ENCODE data around the gene LILRB4.
A peak's percentile ranks its signal among the peaks of the same experiment; 100 is the strongest.
"Not testable (repeated sequence)": the region's sequence is repeated elsewhere in the genome, so short reads cannot be mapped to it uniquely, and the experiment has no call there.

The LILRB4 gene

DNA sequence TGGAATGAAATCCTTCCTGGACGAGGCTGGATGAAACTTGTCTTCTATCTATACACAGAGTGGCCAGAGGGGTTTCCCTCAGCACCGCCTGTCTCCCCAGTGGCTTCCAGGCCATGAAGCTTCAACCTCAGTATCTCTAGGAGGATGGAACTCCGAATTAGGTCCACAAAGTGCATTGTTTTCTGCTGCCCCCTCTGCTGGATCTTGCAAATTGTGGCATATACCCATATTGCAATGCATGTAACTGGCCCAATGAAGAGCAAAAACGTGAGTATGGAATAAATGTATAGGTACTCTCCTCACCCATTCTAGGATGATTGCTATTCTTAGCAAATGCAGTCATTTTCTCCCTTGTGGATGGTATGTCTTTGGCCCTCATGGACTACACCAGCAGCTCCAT is 14.7 kb upstream of the LILRB4 start:
- DNase-seq (ENCODE audit: low spot score): no peak
- FAIRE-seq: no peak

GRCh38 chr19:54650108-54650655 is 12.6 kb upstream of the LILRB4 start:
- no peak for DNase-seq (ENCODE audit: low spot score)
- FAIRE-seq: no peak

DNA sequence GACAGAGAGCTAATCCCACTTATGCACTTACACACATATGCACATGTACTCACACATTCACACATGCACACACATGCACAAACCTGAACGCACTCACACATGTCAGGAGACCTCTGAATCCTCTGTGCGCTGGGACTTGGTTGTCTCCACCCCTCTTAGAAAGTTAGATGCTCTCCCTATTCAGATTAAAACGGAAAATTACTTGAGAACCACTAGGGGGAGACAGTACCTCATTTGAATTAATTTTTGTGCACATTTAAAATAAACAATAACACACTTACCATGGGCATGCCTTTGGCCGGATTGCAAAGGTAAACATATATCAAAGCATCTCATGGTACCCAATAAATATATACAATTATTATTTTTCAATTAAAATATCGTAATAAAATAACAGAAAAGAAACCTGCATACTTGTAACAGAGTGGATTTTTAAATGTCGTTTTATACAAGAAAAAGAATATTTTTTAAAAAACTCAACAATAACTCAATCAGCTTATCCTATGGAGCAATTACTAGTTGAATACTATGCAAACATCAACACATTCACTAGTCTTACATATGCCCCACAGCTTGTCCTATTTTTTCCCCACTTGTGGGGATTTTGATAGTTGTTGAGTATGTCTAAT is 9.5 kb upstream of the LILRB4 start:
- DNase-seq (ENCODE audit: low spot score): peak; percentile 13
- FAIRE-seq: no peak

DNA sequence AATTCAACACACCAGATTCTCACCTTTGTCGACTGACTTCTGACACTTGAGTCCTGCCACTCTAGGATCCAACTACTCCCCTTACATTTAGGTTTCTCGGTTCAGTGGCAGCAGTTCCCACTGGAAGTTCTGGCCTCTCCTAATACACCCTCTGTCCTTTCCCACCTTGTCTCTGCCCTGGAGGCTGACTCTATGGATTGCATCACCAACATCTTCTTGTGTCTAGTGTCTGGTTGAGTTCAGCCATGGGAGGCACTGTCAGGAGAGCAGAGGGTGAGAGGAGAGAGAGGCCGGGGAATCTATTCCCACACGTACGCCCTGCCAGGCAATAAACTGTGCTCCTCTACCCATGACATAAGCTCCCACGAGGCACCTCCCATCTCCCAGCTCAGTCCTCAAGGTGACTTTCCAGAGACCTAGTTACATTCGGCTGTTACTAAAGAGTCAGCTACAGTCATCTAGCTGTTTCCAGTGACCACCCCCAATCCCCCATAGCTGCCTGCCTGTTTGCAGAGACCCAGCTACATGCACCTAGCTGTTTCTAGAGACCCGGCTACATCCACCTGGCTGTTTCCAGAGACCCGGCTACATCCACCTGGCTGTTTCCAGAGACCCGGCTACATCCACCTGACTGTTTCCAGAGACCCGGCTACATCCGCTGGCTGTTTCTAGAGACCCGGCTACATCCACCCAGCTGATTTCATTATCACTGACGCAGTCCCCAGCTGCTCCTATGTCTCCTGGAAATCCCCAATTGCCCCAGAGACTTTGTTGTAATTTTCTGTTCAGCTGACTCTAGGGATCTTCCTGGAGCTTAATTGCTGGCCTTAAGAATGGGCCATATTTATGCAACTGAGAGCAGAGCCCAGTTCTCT is 8.1 kb upstream of the LILRB4 start:
- FAIRE-seq (no peak), DNase-seq (ENCODE audit: low spot score) (no peak)

DNA sequence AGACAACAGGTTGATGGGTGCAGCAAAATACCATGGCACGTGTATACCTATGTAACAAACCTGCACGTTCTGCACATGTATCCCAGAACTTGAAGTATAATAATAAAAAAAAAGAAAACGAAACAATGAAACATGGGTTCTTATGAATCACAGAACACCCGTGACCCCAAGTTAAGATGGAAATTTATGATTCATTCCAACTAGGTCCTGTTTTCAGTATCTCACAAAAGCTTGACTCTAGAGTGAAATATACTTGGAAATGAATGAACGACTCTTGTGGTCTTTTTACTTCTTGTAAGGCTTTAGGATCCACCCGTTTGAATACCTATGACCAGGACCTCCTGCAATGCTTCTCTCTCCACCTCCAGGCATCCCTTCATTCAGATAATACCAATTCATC is 3.5 kb upstream of the LILRB4 start:
- DNase-seq (ENCODE audit: low spot score): no peak
- FAIRE-seq: no peak

DNA sequence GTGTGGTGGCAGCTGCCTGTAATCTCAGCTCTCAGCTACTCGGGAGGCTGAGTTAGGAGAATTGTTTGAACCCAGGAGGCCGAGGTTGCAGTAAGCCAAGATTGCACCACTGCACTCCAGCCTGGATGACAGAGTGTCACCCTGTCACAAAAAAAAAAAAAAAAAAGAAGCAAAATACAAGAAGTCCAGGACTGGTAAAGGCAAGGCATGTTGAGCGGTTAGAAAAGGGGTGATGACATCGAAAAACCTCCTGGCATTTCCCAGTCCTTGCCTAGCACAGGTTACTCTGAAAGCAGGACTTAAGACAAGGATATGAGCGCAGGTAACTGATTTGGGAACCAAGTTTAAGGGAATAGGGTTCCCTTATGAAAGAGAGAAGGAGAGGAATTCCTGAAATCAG is 2.5 kb upstream of the LILRB4 start:
- FAIRE-seq: no peak

DNA sequence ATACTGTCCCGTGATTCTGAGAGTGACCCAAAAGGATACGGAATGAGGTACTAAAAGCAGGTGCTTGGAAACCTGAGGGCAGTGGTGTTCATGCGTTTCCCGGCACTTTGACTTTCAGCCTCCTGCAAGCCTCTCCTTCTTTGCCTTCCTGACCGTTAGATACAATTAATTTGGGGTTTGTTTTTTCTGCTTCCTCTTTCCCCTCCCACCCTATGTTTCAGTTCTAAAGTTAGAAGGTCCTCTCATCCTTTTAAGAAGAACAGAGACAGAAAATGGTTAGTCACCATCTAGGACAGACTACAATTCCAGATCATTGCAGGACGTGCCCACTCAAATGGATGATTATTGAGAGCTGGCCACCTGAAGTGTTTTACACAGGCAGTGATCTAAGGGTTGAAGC is 1.8 kb upstream of the LILRB4 start:
- FAIRE-seq (no peak), DNase-seq (ENCODE audit: low spot score) (no peak)

More for the DNA sequence above, 2.5 kb upstream of the LILRB4 start:
- no peak for DNase-seq (ENCODE audit: low spot score)

- FAIRE-seq (no peak), DNase-seq (ENCODE audit: low spot score) (no peak)
These were observed 821 bp upstream of the LILRB4 start for GRCh38 chr19:54661846-54662481.

GRCh38 chr19:54665530-54665929 is 2.7 kb downstream of the LILRB4 start:
- no peak for DNase-seq (ENCODE audit: low spot score)
- FAIRE-seq: no peak

- no peak for FAIRE-seq
- no peak for DNase-seq (ENCODE audit: low spot score)
These were observed 4.4 kb downstream of the LILRB4 start for GRCh38 chr19:54667217-54667616.

DNA sequence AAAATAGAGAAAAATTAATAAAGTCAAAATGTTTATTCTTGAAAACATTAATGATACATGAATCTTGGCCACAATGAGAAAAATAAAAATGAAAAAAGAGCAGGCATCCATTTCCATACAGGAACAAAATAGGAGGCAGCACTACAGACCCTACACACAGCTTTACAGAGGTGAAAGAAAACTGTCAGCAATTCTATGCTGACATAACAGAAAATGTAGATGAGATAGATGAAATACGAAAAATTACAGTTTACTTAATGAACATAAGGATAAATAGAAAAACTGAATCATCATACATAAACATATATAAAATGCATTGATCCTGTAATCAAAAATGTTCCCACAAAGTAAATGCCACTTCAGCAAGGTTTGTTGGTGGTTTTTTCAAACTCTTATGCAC is 5.6 kb downstream of the LILRB4 start:
- no peak for DNase-seq (ENCODE audit: low spot score)
- FAIRE-seq: no peak

- DNase-seq (ENCODE audit: low spot score): no peak
- no peak for FAIRE-seq
These were observed 8.0 kb downstream of the LILRB4 start for GRCh38 chr19:54670576-54671357.

DNA sequence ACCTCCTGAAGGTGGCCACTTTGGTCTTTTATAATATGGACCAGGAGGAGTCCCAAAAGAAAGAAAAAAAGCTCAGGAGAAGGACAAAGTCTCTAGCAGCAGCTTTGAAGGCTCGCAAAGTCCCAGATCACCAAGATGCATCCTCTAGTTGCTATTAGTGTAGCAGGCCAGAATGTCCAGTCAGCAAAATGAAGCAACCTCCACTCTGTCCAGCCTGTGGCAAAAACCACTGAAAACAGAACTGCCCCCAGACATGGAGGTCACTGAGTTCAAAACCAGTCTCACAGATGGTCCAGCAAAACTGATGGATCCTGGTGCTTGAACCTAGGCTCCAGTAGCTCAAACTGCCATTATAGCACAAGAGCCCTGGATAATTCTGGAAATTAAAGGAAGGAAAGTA is 10.4 kb downstream of the LILRB4 start:
- DNase-seq (ENCODE audit: low spot score) (no peak), FAIRE-seq (no peak)

GRCh38 chr19:54674021-54674617 is 11.3 kb downstream of the LILRB4 start:
- DNase-seq (ENCODE audit: low spot score): no peak
- FAIRE-seq: no peak

DNA sequence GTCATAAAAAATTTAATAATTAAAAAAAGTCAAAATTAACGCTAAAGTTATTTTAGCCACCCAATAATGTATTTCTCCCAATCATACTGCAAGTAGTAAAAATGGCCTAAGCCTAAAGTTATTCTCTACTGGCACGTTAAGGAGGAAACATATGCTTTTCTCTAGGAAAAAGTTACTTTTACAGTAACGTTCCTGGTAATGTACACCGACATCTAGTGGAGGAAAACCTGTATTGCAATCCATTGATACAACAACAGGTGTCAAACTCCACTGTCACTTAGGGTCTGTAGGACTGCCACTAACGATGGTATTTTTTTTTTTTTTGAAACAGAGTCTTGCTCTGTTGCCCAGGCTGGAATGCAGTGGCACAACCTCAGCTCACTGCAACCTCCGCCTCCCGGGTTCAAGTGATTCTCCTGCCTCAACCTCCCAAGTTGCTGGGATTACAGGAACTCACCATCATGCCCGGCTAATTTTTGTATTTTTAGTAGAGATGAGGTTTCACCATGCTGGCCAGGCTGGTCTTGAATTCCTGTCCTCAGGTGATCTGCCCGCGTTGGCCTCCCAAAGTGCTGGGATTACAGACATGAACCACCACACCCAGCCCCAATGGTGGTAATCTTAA is 13.5 kb downstream of the LILRB4 start:
- FAIRE-seq: not testable (repeated sequence)
- peak; percentile 21 for DNase-seq (ENCODE audit: low spot score)

DNA sequence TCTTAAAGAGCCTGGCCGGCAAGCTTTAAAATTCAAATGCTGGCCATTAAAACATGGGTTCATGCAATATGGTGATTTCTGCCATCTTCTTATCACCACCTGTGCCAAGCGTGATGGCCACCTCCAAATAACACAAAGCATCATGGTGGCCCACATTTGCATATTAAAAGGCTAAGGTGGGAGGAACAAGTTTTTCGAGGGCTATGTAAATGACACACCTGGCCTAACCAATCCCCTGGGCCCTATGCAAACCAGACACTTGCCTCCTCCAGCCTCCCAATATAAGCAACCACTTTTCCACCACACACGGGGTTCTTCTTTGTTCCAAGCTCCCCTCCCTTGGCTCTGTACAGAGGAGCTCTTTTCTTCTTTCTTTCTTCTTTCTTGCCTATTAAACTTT is 14.4 kb downstream of the LILRB4 start:
- DNase-seq (ENCODE audit: low spot score) (no peak), FAIRE-seq (no peak)

DNA sequence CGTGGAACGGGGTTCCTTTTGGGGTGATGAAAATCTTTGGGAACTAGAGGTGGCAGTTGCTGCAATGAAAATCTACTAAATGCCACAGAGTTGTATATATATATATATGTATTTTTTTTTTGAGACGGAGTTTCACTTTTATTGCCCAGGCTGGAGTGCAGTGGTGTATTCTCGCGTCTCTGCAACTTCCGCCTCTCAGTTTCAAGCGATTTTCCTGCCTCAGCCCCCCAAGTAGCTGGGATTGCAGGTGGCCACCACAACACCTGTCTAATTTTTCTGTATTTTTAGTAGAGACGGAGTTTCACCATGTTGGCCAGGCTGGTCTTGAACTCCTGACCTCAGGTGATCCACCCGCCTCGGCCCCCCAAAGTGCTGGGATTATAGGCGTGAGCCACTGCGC is 18.8 kb downstream of the LILRB4 start:
- FAIRE-seq; DNase-seq (ENCODE audit: low spot score): not testable (repeated sequence)

DNA sequence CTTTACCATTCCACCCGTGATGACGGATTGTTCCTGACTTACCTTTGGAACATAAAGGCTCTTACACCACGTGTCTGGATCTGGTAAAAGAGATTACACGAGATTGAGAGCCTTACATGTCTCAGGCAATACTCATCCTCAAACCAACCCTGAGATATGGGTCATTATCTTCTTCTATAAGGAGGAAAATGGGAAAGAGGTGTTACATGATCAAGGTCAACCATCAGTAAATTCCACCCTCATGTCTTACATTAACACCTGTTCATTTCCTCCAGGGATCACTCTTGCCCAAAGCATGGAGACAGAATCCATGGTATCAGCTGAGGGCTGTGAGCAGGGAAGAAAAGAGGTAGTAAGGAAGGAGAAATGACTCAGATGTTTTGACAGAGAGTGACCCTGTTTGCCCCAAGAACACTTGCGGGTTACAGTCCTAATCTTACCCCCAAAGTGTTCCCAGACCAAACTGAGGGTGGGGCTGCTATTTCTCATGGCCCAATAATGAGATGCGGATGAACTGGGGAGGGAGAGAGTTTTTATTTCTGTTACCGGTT is 19.6 kb downstream of the LILRB4 start:
- FAIRE-seq (no peak), DNase-seq (ENCODE audit: low spot score) (no peak)

GRCh38 chr19:54684527-54684926 is 21.7 kb downstream of the LILRB4 start:
- no peak for DNase-seq (ENCODE audit: low spot score)

More at GRCh38 chr19:54684527-54684926, 21.7 kb downstream of the LILRB4 start:
- no peak for FAIRE-seq

Measured in RCC 7860 (cell line).